NT2/D1 (cell line): ENCODE results near the gene COL6A2.
"Not testable (repeated sequence)": the region's sequence is repeated elsewhere in the genome, so short reads cannot be mapped to it uniquely, and the experiment has no call there.

Experiments
- DNase-seq: peaks from one replicate; pipeline ENCODE4 v3.0.0-alpha.2; 2011; ENCODE audit warnings: low read depth, low spot score
- H3K27me3 ChIP-seq: 2 replicates; pipeline ENCODE4 v1.6.0; 2011; ENCODE audit warnings: mild to moderate bottlenecking; ENCODE audit not compliant: insufficient read length, insufficient read depth
- H3K36me3 ChIP-seq: 2 replicates; pipeline ENCODE4 v1.6.1; 2011; ENCODE audit warnings: mild to moderate bottlenecking, low read length, mixed read lengths; ENCODE audit not compliant: insufficient read depth, insufficient read length
- H3K4me1 ChIP-seq: 2 replicates; pipeline ENCODE4 v1.5.1; 2011; ENCODE audit not compliant: insufficient read depth, insufficient read length
- H3K4me3 ChIP-seq: 2 replicates; pipeline ENCODE4 v1.5.1; 2011; ENCODE audit warnings: low read depth; ENCODE audit not compliant: insufficient read length
- H3K9ac ChIP-seq: 2 replicates; pipeline ENCODE4 v1.6.0; 2011; ENCODE audit warnings: low read depth; ENCODE audit not compliant: insufficient read length
- H3K9me3 ChIP-seq: 2 replicates; pipeline ENCODE4 v1.5.1; 2011; ENCODE audit warnings: mild to moderate bottlenecking, low read length; ENCODE audit not compliant: insufficient read depth
- SUZ12 ChIP-seq: IDR thresholded peaks from 2 replicates; pipeline ENCODE4 v1.6.1; 2011; ENCODE audit not compliant: insufficient read length, insufficient read depth; ENCODE audit errors: extremely low read depth
- YY1 ChIP-seq: IDR thresholded peaks from 2 replicates; pipeline ENCODE4 v1.6.1; 2011; ENCODE audit not compliant: insufficient read length, insufficient read depth
- ZNF274 ChIP-seq: IDR thresholded peaks from 2 replicates; pipeline ENCODE4 v1.6.1; 2011; ENCODE audit warnings: mild to moderate bottlenecking, low read depth, low read length

COL6A2 gene

DNA sequence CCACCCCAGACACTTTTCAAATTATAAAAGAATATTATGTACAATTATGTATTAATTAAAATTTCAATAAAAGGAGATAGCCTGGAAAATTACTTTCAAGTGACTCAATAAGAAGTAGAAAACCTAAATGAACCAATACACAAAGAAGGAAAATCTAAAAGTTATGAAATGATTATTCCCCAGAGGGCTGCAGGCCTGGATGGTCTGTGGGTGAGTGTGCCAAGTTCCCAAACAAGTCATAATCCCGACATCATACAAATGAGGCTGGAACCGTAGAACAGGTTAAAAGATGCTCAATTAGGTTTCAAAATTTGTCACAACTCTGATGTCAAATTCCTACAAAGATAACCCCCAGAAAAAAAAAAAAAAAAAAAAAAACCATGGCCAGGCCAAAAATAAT, 73.7 kb downstream of the COL6A2 start:
- H3K4me1 ChIP-seq = peaks cover 2% of the 10 kb centered on the region
- H3K9me3 ChIP-seq = peaks cover 7% of the 10 kb centered on the region; the same call in 1 of the 2 replicates
- H3K9ac ChIP-seq = no peak overlapping the region
- no peaks in the 10 kb centered on the region for H3K27me3 ChIP-seq
- no peak overlapping the region for H3K4me3 ChIP-seq
- no peak for DNase-seq
- H3K36me3 ChIP-seq = peaks cover 10% of the 10 kb centered on the region
- TF ChIP-seq SUZ12 = no peak
- no peak for TF ChIP-seq ZNF274
- TF ChIP-seq YY1 = no peak

DNA sequence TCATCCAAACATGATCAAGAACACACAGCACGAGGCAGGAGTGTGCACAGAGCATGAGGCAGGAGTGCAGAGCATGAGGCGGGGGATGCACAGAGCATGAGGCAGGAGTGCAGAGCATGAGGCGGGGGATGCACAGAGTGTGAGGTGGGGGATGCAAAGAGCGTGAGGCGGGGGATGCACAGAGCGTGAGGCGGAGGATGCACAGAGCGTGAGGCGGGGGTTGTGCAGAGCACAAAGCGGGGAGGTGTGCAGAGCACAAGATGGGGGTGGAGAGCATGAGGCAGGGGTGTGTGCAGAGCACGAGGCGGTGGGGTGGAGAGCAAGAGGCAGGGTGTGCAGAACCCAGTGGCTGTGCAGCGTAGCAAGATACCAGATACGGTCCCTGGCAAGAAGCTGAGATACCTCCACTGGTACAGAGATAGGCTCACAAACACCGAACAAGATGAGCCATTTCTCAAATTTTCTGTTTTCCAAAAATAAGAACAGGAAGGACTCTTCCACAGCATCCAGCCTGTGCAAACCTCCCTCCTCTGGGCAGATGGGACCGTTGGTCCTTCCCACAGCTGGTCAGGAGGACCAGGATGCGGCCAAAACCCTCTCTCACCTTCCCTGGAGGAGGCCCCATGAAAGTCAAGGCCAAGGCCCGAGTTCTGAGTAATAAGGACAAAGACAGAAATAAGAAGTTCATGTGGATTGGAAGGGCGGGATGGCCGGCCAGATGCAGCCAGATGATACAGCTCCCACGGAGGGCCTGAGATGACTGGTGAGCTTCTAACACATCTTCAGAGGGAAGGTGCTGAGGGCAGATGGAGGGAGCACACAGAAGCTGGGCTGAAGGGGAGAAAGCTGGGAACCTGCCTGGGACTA, 74.3 kb downstream of the COL6A2 start:
- H3K9me3 ChIP-seq = peaks cover 7% of the 10 kb centered on the region; the same call in 1 of the 2 replicates
- H3K36me3 ChIP-seq = peaks cover 10% of the 10 kb centered on the region
- no peak overlapping the region for H3K4me3 ChIP-seq
- DNase-seq = no peak
- TF ChIP-seq SUZ12 = no peak
- no peak overlapping the region for H3K9ac ChIP-seq
- no peaks in the 10 kb centered on the region for H3K27me3 ChIP-seq
- H3K4me1 ChIP-seq = peaks cover 2% of the 10 kb centered on the region

DNA sequence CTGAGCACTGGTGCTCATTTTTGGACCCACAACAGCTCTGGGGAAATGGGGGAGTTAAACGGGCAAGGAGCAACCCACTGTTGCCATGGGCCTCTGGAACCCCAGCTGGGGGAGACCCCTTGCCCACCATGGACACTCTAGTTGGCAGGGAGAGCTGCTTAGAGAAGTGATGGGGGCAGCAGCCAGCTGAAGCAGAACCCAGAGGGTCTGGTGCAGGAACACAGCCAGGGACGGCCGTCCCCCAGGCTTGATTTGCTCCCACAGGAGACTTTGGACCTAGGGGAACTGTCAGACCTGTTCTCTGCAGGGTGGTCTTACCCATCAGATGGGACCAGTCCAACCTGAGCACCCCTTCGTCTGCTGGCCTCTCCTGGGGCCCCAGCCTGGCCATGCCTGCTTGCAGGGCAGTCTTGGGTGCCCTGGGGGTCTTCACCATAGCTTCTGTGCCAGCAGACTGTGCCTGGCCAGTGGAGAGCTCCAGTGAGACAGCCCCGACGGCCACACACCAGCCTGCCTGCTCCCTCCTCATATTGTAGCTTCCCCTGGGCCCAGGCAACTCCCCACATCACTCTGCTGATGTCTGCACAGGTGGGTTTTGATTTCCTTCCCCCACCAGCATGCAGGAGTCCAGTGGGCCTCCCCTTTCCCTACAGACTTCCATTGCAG, 75.1 kb downstream of the COL6A2 start:
- no peak overlapping the region for H3K9ac ChIP-seq
- peaks cover 7% of the 10 kb centered on the region; the same call in 1 of the 2 replicates for H3K9me3 ChIP-seq
- H3K4me1 ChIP-seq = peaks cover 2% of the 10 kb centered on the region
- H3K36me3 ChIP-seq = peaks cover 9% of the 10 kb centered on the region
- no peak overlapping the region for H3K4me3 ChIP-seq
- DNase-seq = no peak
- H3K27me3 ChIP-seq = no peaks in the 10 kb centered on the region
- TF ChIP-seq YY1 (no peak), SUZ12 (no peak), ZNF274 (no peak)

DNA sequence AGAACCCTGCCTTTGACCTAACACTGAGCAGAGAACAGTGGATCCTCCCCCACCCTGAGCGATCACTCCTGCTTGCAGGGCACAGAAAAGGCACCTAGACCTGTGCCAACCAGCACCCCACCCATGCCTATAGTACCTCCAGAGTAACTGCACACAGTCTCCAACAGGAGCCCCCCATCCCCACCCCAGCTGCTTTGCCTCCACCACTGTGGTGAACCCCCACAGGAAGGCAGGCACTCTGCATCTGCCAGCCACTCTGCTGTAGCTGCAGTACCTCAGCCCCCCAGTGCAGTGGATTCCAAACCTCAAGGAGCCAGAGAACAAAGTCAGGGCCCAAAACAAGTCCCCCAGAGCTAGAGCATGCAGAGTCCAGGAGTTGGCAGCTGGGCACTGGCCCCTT, 75.7 kb downstream of the COL6A2 start:
- H3K4me3 ChIP-seq = no peak overlapping the region
- DNase-seq = no peak
- H3K27me3 ChIP-seq = no peaks in the 10 kb centered on the region
- H3K9me3 ChIP-seq = peaks cover 7% of the 10 kb centered on the region; the same call in 1 of the 2 replicates
- H3K9ac ChIP-seq = no peak overlapping the region
- peaks cover 3% of the 10 kb centered on the region for H3K36me3 ChIP-seq
- no peak for TF ChIP-seq ZNF274
- no peak for TF ChIP-seq SUZ12
- peaks cover 2% of the 10 kb centered on the region for H3K4me1 ChIP-seq

DNA sequence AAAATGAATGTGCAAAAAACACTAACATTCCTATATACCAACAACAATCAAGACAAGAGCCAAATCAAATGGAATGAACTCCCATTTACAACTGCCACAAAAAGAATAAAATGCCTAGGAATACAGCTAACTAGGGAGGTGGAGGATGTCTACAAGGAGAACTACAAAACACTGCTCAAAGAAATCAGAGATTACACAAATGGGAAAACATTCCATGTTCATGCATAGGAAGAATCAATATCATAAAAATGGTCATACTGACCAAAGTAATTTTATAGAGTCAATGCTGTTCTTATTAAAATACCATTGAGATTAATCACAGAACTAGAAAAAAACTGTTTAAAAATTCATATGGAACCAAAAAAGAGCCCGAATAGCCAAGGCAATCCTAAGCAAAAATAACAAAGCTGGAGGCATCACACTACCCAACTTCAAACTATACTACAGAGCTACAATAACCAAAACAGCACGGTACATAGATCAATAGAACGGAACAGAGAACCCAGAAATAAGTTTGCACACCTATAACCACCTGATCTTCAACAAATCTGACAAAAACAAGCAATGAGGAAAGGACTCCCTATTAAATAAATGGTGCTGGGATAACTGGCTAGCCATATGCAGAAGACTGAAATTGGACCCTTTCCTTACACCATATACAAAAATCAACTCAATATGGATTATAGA, 78.7 kb downstream of the COL6A2 start:
- H3K9ac ChIP-seq, H3K27me3 ChIP-seq, H3K36me3 ChIP-seq, DNase-seq, H3K4me3 ChIP-seq, H3K9me3 ChIP-seq: not testable (repeated sequence)
- H3K4me1 ChIP-seq = peaks cover 17% of the 10 kb centered on the region

DNA sequence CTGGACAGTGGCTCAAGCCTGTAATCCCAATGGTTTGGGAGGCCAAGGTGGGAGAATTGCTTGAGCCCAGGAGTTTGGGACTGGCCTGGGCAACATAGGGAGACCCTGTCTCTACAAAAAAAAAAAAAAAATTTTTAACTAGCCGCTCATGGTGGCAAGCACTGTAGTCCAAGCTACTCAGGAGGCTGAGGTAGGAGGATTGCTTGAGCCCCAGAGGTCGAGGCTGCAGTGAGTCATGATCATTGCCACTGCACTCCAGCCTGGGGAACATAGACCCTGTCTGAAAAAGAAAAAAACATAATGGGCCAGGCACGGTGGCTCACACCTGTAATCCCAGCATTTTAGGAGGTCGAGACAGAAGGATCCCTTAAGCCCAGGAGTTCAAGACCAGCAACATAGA, 81.0 kb downstream of the COL6A2 start:
- Histone ChIP-seq H3K4me3 (no peak overlapping the region), H3K9ac (no peak overlapping the region), H3K4me1 (peaks cover 29% of the 10 kb centered on the region), H3K27me3 (no peaks in the 10 kb centered on the region), H3K9me3 (peaks cover 7% of the 10 kb centered on the region; the same call in 1 of the 2 replicates), H3K36me3 (peaks cover 19% of the 10 kb centered on the region)
- no peak for TF ChIP-seq YY1
- TF ChIP-seq ZNF274 = no peak
- no peak for TF ChIP-seq SUZ12
- DNase-seq = no peak
